ENCODE data around the gene EIF4G3. TPM values are rescaled to one million over a fixed set of nuclear protein-coding genes. Genes with fewer than 3 reads are reported as not detected.

Gene EIF4G3
- total and polyA plus RNA-seq, 2 of the 8 experiments (the other 6 are each of a cell fraction or from before 2014, with no cell fraction given): 47.5 to 66.6 TPM

DNA sequence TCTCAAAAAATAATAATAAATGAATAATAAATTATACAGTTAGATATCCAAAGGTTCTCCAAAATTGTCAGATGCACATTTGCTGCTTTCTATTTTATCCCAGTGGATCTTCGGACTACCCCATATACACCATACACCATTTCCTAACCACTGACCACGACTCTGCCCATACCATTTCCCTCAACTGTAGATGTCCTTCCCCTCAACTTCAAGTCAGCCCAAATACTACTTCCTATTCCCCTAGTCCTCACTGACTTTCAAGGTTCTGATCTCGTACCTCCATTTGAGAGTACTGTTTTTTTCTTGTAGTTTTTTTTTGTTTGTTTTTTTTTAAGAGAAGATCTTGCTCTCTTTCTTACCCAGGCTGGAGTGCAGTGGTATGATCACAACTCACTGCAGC is 19.6 kb downstream of the EIF4G3 start:
- FAIRE-seq: no peak
- no peaks in the 10 kb centered on the region for H3K9me3 ChIP-seq (ENCODE audit: insufficient read depth in 2 of 2, low read depth in 1 of 2, low read length in 1 of 2)

More for the DNA sequence above, 19.6 kb downstream of the EIF4G3 start:
- no peak overlapping the region for H3K23ac ChIP-seq (ENCODE audit: insufficient read length)
- H3K18ac ChIP-seq (ENCODE audit: extremely low read depth, low read length): no peak overlapping the region
- H4K5ac ChIP-seq (ENCODE audit: insufficient read length, low read depth, low read length): no peak overlapping the region
- peaks cover 3% of the 10 kb centered on the region; the same call in 1 of the 2 replicates for H3K79me1 ChIP-seq (ENCODE audit: low read depth, low read length)
- no peak overlapping the region for H2BK5ac ChIP-seq (ENCODE audit: low read depth, low read length)
- H3K27me3 ChIP-seq (replicated peaks in 1 of 4; ENCODE audit: control insufficient read depth in 3 of 4, extremely low read depth in 1 of 4, insufficient read depth in 3 of 4, low read length in 3 of 4): no peaks in the 10 kb centered on the region
- H3K27ac ChIP-seq (ENCODE audit: low read depth, low read length): no peak overlapping the region
- POLR2A ChIA-PET (ENCODE audit: partially characterized antibody): no interaction called here
- no peak overlapping the region for H2BK20ac ChIP-seq (ENCODE audit: low read length)
- H3K23me2 ChIP-seq (ENCODE audit: low read depth, low read length): no peaks in the 10 kb centered on the region; the same call in 1 of the 2 replicates
- H3K4me3 ChIP-seq (ENCODE audit: extremely low read depth in 1 of 4, insufficient read depth in 2 of 4, low read depth in 3 of 4, low read length in 4 of 4): no peak overlapping the region
- H2BK12ac ChIP-seq (ENCODE audit: low read depth, low read length): no peak overlapping the region
- H2BK120ac ChIP-seq (replicated peaks; ENCODE audit: low read depth, low read length): no peak overlapping the region
- peaks cover 2% of the 10 kb centered on the region in 2 experiments for H4K20me1 ChIP-seq (replicated peaks in 1 of 2; ENCODE audit: control insufficient read depth in 1 of 2, insufficient read depth in 2 of 2, low read length in 2 of 2)
- no peak overlapping the region for H3K14ac ChIP-seq (ENCODE audit: insufficient read length)
- H2AK5ac ChIP-seq (ENCODE audit: low read depth, low read length): no peak overlapping the region
- H3K36me3 ChIP-seq (ENCODE audit: control insufficient read depth in 2 of 4, insufficient read depth in 4 of 4, low read length in 3 of 4): peaks cover 0 to 9% (median 0%) of the 10 kb centered on the region in 4 experiments; a peak in 1 of 8 replicates
- H3K79me2 ChIP-seq (ENCODE audit: control insufficient read depth in 1 of 2, insufficient read depth in 2 of 2, low read length in 2 of 2): peaks cover 7 to 93% of the 10 kb centered on the region in 2 experiments; a peak in 3 of 4 replicates
- no peak overlapping the region for H2AFZ ChIP-seq (ENCODE audit: low read length)
- no peak overlapping the region for H4K8ac ChIP-seq (ENCODE audit: extremely low read depth, insufficient read depth, low read length)
- DNase-seq (ENCODE audit: low read depth in 1 of 2, low spot score in 2 of 2): no peak
- H3K4me2 ChIP-seq (ENCODE audit: insufficient read depth in 1 of 2, low read depth in 2 of 2, low read length in 2 of 2): no peak overlapping the region
- no peak for TF ChIP-seq POLR2A (IDR thresholded peaks at IDR 0.05; ENCODE audit: control extremely low read depth in 1 of 2, low read depth in 2 of 2, low read length in 2 of 2)
- TF ChIP-seq, protein P1, sequence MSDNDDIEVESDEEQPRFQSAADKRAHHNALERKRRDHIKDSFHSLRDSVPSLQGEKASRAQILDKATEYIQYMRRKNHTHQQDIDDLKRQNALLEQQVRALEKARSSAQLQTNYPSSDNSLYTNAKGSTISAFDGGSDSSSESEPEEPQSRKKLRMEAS (IDR thresholded peaks at IDR 0.05): no peak
- no peak for TF ChIP-seq RFX5 (IDR thresholded peaks at IDR 0.05; ENCODE audit: borderline replicate concordance, low read depth, low read length)
- TF ChIP-seq TBP (IDR thresholded peaks at IDR 0.05; ENCODE audit: low read depth, low read length): no peak
- TF ChIP-seq KDM5A (IDR thresholded peaks at IDR 0.05; ENCODE audit: low read length): no peak
- no peak for TF ChIP-seq RNF2 (IDR thresholded peaks at IDR 0.05; ENCODE audit: borderline replicate concordance, low read depth, low read length, missing control alignments, poor library complexity, severe bottlenecking)
- TF ChIP-seq SUZ12 (IDR thresholded peaks at IDR 0.05; ENCODE audit: low read length): no peak
- no peak for TF ChIP-seq EGR1 (IDR thresholded peaks at IDR 0.05; ENCODE audit: borderline replicate concordance, low read depth, low read length)
- no peak for TF ChIP-seq RAD21 (IDR thresholded peaks at IDR 0.05 in 1 of 2, conservative IDR thresholded peaks at IDR 0.05 in 1 of 2; ENCODE audit: low read depth in 2 of 2, low read length in 2 of 2)
- H2BK15ac ChIP-seq (ENCODE audit: low read length): no peak overlapping the region
- no peak overlapping the region for H3K9ac ChIP-seq (replicated peaks in 1 of 4; ENCODE audit: extremely low read depth in 1 of 4, low read depth in 3 of 4, low read length in 3 of 4)
- 87% methylated on average over 3 of the region's 3 CpGs; no CpG with 5 or more reads in 1 of the 2 experiments for WGBS, 2 experiments (ENCODE audit: extremely low coverage in 1 of 2, insufficient coverage in 1 of 2, insufficient read length in 1 of 2, insufficient replicate concordance in 2 of 2, low coverage in 1 of 2, low lambda C conversion rate in 2 of 2, missing lambda C conversion rate in 1 of 2)
- H3K56ac ChIP-seq (replicated peaks; ENCODE audit: insufficient read length, low read depth, low read length): no peak overlapping the region
- CTCF ChIA-PET (ENCODE audit: partially characterized antibody): interaction anchor here (0.5 to 0.7 kb wide), 2 partner anchors 37 to 307 kb away, joined by 3 to 4 read pairs; no protein-coding TSS in a partner anchor
- no peak overlapping the region for H4K91ac ChIP-seq (replicated peaks; ENCODE audit: insufficient read length, low read length)
- H3K4ac ChIP-seq (replicated peaks; ENCODE audit: insufficient read length, low read depth, low read length): no peak overlapping the region
- H3K4me1 ChIP-seq (replicated peaks in 1 of 4; ENCODE audit: control insufficient read depth in 3 of 4, insufficient read depth in 4 of 4, low read length in 3 of 4): no peaks in the 10 kb centered on the region
